Ascending aorta (tissue), 2 donors: ENCODE data around the gene AGBL3. TPM values are rescaled to one million over a fixed set of nuclear protein-coding genes. Genes with fewer than 3 reads are reported as not detected.
"Not testable (repeated sequence)": the region's sequence is repeated elsewhere in the genome, so short reads cannot be mapped to it uniquely, and the experiment has no call there.

Experiments used
- DNase-seq, 2 donors: peaks; one replicate each; pipeline ENCODE4 v3.0.0-alpha.2; 2019; ENCODE audit warnings: low spot score in 2 of 2
- H3K27ac ChIP-seq, 2 donors: fragments of 200-600 bp; sonication (generic); one replicate each; pipeline ENCODE4 v1.5.1; 2016 to 2017; ENCODE audit warnings: mild to moderate bottlenecking in 1 of 2
- H3K27me3 ChIP-seq: fragments of 200-600 bp; sonication (generic); one replicate; pipeline ENCODE4 v1.5.1; 2017
- H3K36me3 ChIP-seq, 2 donors: fragments of 200-600 bp; sonication (generic); one replicate each; pipeline ENCODE4 v1.5.1; 2016
- H3K4me1 ChIP-seq, 2 donors: fragments of 200-600 bp; sonication (generic); one replicate each; pipeline ENCODE4 v1.5.1; 2016 to 2017; ENCODE audit warnings: mild to moderate bottlenecking in 1 of 2
- H3K4me3 ChIP-seq, 2 donors: fragments of 200-600 bp; sonication (generic); one replicate each; pipeline ENCODE4 v1.5.1; 2016 to 2017; ENCODE audit warnings: mild to moderate bottlenecking in 1 of 2
- H3K9me3 ChIP-seq, 2 donors: fragments of 200-600 bp; sonication (generic); one replicate each; pipeline ENCODE4 v1.5.1; 2016
- intact Hi-C: fragments of 100-400 bp; cut with DNase I; formaldehyde crosslinking; loops from one replicate; pipeline ENCODE4 v1.15.1; 2023
- total RNA-seq: library from RNA; depleted of rRNA; stranded (reverse); fragments of >200 nt; gene quantifications from one replicate; pipeline ENCODE4 v1.1.0, GENCODE V29; 2016
- TF ChIP-seq, protein P1 (sequence below), 3 experiments: fragments of 200-600 bp in 2 of 3; fragments of 450-650 bp in 1 of 3; sonication (generic) in 2 of 3; IDR thresholded peaks; one replicate each; pipeline ENCODE4 v1.5.1; 2016 to 2019; ENCODE audit warnings: antibody characterized with exemption in 3 of 3, mild to moderate bottlenecking in 1 of 3, moderate library complexity in 1 of 3

The AGBL3 gene
- total RNA-seq, 1 donor from 2014 or later = 2.8 TPM

DNA sequence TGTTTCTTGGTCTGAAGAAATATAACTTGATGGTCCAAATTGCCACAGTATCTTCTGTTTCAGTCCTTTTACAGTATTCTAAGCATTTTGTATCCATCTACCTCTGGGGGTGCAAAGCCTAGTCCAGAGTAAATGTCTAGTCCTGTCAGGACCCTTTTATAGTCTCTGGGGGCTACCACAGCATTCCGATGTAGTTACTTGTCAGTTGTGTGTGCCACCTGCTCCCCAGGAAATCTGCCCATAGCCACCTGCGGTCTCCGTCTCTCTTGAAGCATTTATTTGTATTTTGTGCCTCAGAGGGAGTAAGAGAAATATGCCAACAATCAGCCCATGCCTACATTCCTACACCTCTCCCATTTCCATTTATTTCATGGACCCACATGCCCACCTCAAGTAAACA, 12.8 kb downstream of the AGBL3 start:
- TF ChIP-seq, protein P1, sequence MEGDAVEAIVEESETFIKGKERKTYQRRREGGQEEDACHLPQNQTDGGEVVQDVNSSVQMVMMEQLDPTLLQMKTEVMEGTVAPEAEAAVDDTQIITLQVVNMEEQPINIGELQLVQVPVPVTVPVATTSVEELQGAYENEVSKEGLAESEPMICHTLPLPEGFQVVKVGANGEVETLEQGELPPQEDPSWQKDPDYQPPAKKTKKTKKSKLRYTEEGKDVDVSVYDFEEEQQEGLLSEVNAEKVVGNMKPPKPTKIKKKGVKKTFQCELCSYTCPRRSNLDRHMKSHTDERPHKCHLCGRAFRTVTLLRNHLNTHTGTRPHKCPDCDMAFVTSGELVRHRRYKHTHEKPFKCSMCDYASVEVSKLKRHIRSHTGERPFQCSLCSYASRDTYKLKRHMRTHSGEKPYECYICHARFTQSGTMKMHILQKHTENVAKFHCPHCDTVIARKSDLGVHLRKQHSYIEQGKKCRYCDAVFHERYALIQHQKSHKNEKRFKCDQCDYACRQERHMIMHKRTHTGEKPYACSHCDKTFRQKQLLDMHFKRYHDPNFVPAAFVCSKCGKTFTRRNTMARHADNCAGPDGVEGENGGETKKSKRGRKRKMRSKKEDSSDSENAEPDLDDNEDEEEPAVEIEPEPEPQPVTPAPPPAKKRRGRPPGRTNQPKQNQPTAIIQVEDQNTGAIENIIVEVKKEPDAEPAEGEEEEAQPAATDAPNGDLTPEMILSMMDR (IDR thresholded peaks at IDR 0.05) = no peak
- intact Hi-C loops = no loop called here
- no peaks in the 10 kb centered on the region for H3K36me3 ChIP-seq
- H3K27ac ChIP-seq = no peak overlapping the region
- no peak for DNase-seq
- peaks cover 4 to 19% of the 10 kb centered on the region in 2 donors for H3K4me1 ChIP-seq
- H3K9me3 ChIP-seq = no peaks in the 10 kb centered on the region
- H3K4me3 ChIP-seq = no peak overlapping the region
- no peaks in the 10 kb centered on the region for H3K27me3 ChIP-seq

DNA sequence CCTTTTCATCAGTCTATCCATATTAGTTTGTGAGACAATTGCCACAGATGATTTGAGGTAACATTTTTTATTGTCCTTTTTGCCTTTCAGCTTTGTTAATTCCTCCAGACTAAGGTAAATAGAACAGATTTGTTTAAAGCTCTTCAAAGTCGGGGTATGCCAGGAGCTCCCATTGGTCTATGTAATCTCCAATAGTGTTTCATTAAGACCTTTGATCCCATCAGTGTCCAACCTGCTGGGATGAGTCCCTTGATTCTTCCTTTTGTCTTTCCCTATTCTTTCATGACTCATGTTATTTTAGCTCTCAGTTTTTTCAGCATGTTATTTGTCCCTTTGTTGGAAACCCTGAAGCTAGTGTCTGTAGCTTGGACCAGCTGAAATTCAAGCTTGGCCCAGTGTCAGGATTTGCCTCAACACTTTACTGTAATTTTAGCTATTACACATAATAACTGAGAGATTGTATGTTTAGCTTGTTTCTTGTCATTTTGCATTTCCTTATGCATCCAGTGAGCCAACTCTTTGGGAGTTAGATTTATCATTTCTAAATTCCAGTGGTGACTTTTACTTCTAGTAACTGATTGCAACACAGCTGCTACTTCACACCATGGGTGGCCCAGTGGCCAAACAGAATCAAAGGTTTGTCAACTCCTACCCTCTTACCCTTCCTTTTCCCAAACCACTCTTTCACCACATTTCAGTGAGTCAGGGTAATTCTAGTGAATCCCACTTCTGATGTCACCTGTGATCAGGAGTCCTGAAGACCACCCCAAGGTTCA, 15.3 kb downstream of the AGBL3 start:
- Histone ChIP-seq H3K9me3 (no peaks in the 10 kb centered on the region), H3K36me3 (no peaks in the 10 kb centered on the region), H3K27ac (no peak overlapping the region), H3K4me1 (peaks cover 0 to 4% of the 10 kb centered on the region in 2 donors), H3K4me3 (no peak overlapping the region), H3K27me3 (no peaks in the 10 kb centered on the region)
- no peak for DNase-seq
- TF ChIP-seq, protein P1 (IDR thresholded peaks at IDR 0.05) = no peak
- intact Hi-C loops = no loop called here

DNA sequence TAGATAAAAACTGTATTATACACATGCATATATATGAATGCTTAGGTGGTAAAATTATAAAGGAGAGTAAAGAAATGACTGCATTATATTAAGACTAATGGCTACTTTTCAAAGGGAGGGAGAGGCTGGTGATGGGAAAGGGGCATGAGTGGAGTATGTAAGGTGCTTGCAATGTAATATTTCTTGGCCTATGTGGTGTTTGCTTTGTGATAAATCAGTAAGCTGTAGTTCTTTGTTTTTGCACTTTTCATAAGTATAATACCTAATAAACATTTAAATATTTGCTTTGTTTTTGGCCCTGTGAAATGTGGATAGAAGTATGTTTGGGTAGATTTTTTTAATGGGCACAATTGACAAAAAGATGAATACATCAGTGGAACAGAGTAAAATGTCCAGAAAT, 25.9 kb downstream of the AGBL3 start:
- intact Hi-C loops = no loop called here
- H3K27ac ChIP-seq = no peak overlapping the region
- H3K4me1 ChIP-seq = no peaks in the 10 kb centered on the region
- no peak for DNase-seq
- no peak overlapping the region for H3K4me3 ChIP-seq
- H3K9me3 ChIP-seq = no peaks in the 10 kb centered on the region
- TF ChIP-seq, protein P1 (IDR thresholded peaks at IDR 0.05) = no peak
- no peaks in the 10 kb centered on the region for H3K27me3 ChIP-seq
- H3K36me3 ChIP-seq = no peaks in the 10 kb centered on the region

DNA sequence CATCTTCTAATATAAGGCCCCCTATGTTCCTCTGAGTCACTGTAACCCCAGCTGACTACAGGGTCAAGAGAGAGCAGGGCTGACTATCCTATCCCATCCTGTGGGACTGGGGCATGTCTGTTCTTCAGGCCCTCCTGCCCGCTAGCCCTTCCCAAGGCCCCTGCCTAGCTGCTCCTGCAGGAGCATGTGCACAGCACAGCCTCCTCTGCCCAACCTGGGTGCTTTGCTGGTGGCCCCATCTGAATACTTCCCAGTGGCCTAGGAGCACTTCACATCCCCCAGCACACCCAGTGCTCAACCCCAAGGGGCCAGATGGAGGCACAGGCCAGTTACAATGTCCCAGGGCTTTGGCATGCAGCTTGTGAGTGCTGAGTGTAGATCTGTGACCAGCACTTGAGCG, 37.3 kb downstream of the AGBL3 start:
- intact Hi-C loops = no loop called here
- no peaks in the 10 kb centered on the region for H3K4me1 ChIP-seq
- H3K27ac ChIP-seq = no peak overlapping the region
- no peaks in the 10 kb centered on the region for H3K36me3 ChIP-seq
- TF ChIP-seq, protein P1 (IDR thresholded peaks at IDR 0.05) = no peak
- H3K9me3 ChIP-seq = no peaks in the 10 kb centered on the region
- H3K27me3 ChIP-seq = no peaks in the 10 kb centered on the region
- no peak for DNase-seq
- H3K4me3 ChIP-seq = no peak overlapping the region

DNA sequence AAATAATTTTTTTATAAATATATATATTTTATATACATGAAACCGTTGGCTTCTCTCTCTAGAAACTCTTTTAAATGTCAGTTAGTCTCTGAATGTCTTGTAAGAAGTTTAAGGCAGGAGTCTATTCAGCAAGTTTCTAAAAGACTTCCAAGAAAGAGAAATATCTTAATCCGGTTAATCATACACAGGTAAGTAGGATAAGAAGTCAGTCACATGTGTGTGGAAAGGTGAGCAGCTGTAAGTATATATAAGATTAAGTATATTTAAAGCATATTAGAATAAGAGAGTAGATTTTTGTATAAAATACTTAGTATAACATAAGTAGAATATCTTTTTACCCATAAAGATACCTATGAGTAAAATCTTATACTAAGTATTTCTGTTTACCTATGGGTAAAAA, 48.9 kb downstream of the AGBL3 start:
- DNase-seq = no peak
- Histone ChIP-seq H3K27me3 (no peaks in the 10 kb centered on the region), H3K36me3 (no peaks in the 10 kb centered on the region), H3K27ac (no peak overlapping the region), H3K9me3 (no peaks in the 10 kb centered on the region), H3K4me1 (no peaks in the 10 kb centered on the region), H3K4me3 (no peak overlapping the region)
- intact Hi-C loops = no loop called here
- TF ChIP-seq, protein P1 (IDR thresholded peaks at IDR 0.05) = no peak

DNA sequence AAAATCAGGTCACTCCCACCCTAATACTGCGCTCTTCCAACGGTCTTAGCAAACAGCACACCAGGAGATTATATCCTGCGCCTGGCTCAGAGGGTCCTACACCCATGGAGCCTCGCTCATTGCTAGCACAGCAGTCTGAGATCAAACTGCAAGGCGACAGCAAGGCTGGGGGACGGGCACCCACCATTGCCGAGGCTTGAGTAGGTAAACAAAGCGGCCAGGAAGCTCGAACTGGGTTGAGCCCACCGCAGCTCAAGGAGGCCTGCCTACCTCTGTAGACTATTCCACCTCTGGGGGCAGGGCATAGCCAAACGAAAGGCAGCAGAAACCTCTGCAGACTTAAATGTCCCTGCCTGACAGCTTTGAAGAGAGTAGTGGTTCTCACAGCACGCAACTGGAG, 80.7 kb downstream of the AGBL3 start:
- H3K27me3 ChIP-seq, DNase-seq, intact Hi-C loops, H3K36me3 ChIP-seq, H3K4me1 ChIP-seq, H3K27ac ChIP-seq, H3K9me3 ChIP-seq, H3K4me3 ChIP-seq: not testable (repeated sequence)
